ENCODE data around the gene SAXO1.

SAXO1 gene

DNA sequence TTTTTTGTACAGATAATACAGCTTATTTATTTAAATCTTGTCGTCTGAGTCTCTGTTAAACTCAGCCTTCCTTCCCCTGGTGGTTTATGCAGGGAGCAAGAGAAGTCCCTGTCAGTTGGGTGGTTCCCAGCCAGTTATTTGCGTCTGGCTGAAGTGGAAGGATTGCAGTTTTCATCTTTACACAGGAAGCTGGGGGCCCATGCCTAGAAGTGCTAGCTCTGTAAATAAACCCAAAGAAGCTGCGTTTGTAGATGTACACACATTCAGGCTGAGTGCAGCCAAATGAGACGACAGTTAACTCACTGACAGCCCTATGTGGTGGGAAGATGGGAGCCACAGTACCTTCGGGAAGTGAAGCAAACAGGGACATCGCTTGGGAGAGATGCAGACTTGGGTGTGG lies 122.1 kb downstream of the SAXO1 start:
- DNase-seq (ENCODE audit: low read depth, low spot score) = no peak

DNA sequence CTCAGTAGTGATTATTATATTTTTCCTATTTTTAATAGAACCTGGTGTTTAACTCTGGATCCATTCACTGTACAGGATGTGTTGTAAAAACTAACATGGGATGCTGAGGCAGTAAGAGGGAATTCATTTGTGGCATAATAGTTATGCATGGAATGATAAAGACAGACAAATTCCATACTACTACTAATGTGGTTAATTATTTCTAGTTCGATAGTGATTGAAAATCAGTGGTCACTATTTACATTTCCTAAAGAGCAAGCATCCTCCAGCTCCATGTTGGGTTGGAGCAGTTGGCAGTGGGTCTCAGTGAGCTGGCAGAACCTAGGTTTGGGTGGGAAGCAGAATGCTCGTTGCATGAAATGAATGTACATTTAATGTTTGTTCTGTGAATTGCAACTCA lies 122.6 kb downstream of the SAXO1 start:
- no peak for DNase-seq (ENCODE audit: low read depth, low spot score)

DNA sequence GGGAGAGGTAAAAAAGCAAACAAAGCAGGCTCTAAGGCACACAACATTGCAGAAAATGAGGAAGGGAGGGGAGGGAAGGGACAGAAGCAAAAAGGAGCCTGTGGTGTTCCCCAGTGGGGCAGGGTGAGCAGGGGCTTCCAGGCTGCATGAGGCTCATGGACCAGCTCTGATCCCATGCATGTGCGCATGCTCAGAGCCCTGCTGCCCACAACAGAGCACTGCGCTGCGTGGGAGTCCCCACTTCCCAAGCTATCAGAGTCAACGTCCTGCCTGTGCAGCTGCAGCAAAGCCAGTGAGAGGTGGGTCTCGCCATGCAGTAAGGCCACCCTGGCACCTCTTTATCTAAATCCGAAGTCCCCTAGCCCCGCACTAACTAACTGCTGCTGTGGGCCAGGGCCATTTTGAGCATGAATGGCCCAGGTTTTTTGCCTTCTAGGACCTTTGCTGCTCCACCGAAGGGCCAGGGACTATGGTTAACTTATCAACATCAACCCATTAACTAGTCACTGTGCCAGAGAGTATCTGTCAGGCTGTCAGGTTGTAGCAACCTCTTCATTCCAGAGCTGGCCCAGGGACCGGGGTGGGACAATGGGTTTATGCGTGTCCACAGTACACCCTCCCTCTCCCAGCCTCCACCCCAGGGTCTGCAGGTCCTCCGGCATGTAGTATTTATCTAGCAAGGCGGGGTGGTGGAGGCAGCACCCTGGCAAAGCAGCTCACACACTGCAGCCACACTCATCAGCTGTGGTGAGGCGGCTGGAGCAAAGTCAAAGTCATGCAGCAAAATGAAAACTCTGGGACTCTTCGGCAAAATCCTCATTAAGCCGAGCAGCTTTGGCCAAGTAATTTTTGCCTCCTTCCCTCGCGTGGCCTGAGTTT lies 123.6 kb downstream of the SAXO1 start:
- DNase-seq (ENCODE audit: low read depth, low spot score) = no peak

DNA sequence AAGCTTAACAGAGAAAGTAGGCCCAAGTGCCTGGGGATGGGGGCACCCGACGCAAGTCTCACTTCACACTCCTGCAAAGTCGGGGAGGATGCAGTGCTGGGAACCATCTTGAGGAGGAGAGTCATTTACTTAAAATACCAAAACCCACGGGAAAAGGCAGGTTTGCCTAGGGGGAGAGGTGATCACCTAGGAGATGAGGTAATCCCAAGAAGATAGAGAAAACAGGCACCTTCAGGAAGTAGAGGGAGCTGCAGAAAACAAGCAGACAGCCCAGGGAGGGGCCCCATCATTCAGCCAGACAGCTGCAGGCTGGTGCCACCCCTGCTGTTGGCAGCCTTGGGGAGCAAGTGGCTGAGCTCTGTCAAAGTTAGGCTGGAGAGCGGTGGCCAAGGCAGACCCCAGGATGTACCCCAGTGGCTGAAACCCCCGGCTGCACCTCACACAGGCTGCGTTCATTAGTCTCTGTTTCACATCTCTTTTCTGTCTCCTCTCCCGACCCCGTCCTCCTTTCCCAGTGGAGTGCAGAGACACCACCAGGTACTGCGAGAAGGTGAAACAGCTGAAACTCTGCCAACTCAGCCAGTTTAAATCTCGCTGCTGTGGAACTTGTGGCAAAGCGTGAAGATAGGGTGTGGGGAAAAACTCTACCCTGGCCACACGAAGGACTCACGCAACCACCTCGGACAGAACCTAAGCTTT lies 124.9 kb downstream of the SAXO1 start:
- DNase-seq (ENCODE audit: low read depth, low spot score) = no peak

DNA sequence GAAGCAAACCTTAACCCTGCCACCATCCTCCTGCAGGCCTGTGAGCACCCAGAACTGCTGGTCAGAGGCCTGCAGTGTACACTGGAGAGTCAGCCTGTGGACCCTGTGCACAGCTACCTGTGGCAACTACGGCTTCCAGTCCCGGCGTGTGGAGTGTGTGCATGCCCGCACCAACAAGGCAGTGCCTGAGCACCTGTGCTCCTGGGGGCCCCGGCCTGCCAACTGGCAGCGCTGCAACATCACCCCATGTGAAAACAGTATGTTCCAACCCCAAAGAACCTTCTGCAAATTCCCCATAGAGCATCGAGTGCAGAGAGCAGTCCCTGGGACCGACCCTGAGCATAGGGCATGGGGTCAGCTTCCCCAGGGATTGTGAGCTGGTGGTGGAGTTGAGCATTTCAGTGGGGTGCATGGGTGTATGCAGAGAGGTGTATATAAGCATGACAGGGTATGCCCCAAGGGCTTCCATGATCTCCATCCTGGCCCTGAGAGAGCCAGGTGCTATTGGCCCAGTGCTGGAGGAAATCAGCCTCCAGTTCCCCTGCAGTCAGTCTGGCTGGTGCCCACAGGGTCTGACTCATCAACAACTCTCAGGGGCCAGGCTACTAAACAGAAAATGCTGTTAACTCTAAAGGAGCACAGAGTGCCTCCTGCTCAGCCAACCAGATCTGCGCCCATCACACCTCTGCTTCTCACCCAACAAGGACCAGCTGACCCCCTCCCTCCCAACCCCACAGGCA lies 126.2 kb downstream of the SAXO1 start:
- DNase-seq (ENCODE audit: low read depth, low spot score) = no peak

DNA sequence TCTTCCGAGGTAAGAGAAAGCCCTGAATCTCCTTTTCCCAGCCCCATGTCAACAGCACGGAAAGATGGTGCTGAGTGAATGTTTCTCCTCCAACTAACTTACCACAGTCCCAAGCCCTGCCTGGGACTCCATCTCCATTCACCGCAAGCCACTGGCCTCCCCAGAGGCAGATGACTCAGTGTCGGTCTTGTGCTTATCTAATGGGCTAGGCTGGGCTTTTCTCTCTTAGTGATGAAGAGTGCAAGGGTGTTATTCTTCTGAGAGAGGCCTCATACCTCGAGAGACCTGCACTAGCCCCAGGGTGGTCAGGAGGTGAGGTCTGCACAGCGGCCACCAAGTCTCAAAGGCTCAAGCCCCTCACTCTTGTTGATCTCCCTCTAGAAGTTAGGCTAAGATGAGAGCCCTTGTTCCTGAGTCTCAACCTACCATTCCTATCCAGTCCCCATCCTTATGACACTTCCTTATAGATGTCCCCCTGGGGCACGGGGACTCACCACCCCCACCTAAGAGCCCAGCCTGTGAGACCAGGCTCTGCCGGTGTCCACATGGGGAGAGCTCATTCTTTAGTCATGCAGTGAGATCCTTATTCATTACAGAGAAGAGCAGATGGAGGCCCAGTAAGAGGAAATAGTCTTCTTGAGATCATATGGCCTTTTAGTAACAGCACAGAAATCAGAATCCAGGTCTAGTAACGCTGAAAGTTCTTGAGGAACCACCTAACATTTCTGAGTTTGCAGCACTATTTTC lies 127.0 kb downstream of the SAXO1 start:
- no peak for DNase-seq (ENCODE audit: low read depth, low spot score)

DNA sequence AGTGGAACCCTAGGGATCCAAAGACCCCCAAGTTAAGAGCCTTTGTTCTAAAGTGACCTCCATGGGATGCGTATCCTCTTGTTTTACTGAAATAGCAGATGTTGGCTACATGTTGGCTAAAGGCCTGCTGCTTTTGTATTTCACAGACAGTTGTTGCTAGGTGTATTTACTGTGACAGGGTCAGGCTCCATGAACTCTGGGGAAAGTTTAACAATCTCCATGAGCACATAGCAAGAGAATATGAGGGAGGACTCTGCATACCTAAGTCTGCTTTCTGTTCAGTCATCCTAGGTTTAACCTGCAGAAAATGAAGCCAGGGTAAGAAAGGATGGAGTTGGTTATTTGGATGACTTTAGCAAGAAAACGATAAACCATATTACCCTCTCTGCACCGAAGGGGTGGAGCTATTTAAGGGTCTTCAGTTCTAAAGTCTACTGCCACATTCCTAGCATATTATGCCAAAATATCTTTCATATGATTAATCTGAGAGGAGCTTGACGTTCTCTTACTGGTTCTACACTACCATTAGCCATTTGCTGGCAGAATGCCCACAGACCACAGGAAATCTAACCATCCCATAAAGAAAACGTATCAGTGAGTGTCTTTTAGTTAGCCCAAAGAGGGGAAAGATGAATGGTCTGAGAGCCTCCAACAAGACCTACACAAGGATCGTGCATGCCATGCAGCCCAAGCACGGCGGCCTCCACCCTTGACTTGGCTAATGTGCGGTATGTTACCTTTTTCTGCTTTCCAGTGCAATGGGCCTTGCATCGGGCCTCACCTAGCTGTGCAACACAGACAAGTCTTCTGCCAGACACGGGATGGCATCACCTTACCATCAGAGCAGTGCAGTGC lies 127.8 kb downstream of the SAXO1 start:
- peak; percentile 46 for DNase-seq (ENCODE audit: low read depth, low spot score)

DNA sequence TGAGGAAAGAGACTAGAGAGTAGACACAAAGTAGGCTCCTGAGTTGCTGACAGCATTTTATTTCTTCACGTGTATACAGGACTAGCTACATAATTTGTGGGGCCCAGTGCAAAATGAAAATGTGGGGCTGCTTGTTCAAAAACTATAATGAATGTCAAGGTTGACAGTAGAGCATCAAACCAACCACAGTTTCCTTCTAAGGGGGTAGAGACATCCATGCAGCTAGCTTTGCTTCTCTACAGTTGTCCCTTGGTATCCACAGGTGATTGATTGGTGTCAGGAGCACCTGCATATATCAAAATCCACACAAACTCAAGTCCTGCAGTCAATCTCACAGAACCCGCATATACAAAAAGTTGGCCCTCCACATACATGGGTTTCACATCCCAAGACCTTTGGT lies 129.6 kb downstream of the SAXO1 start:
- no peak for DNase-seq (ENCODE audit: low read depth, low spot score)

DNA sequence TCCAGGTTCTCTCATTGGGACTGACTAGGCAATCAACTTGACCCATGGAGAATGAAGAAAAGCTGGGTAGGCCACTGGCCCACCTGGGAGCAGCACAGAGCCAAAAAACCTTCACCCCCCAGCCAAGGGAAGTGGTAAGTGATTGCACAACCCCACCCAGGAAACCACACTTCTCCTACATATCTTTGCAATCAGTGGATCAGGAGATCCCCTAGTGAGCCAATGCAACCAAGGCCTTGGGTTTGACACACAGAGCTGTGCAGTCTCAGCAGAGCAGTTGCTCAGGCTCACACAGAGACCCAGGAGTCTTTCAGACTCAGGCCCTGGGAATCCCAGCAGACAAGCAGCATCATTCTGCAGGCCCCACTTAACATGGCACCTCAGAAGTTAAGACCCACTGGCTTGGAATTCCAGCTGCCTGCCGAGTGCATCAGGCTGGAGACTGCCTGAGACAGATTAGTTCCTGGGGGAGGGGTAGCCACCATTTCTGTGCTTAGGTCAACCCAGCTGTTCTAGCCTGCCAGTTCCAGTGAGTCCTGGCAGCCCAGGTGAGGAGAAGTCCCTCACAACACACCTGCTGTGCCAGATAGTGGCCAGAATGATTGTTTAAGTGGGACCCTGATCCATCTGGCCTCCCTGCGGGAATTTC lies 136.4 kb downstream of the SAXO1 start:
- no peak for DNase-seq (ENCODE audit: low read depth, low spot score)

DNA sequence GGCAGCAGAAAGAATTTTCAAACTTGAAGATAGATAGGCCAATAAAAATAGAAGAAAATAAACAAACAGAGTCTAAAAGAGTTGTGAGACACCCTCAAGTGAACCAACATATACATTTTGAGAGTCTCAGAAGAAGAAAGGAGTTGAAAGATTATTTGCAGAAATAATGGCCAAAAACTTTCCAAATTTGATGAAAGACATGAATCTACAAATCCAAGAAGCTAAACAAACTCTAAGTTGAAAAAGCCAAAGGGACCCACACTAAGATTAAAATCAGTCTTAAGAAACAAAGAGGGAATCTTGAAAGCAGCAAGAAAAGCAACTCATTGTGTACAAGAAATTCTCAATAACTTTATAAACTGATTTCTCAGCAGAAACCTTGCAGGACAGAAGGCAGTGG lies 137.0 kb downstream of the SAXO1 start:
- DNase-seq (ENCODE audit: low read depth, low spot score) = no peak

DNA sequence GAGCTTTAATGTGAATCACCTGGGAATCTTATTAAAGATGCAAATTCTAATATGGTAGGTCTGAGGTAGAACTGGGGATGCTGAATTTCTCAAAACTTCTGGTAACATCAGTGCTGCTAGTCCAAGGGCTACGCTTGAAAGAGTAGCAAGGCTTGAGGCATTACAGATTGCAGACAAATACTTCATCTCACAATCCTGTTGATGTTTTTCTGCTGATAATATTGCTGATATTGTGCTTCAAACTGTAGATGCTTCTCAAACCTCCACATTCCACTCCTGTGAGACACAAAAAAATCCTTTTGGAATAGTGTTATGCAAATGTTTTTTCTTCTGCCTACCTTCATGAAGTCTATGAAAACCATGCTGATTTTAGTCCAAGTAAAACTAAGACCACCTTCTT lies 139.5 kb downstream of the SAXO1 start:
- no peak for DNase-seq (ENCODE audit: low read depth, low spot score)

DNA sequence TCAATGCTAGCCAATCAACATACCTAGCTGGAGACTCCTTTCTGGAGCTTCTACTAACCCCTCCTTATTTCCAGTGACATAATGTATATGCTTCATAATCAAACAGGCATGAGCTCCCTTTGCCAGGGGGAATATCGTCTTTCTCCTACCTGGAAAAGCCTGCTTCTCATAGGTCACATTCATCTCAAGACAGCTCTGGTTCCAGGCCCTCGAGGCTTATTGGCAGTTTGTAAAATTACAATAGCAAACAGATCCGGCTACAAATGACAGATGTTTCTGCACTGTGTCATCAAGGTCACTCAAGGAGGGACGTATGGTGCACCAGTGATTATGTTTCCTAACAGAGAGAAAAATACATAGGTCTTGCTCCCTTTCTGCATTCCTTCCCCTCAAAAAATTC lies 140.0 kb downstream of the SAXO1 start:
- no peak for DNase-seq (ENCODE audit: low read depth, low spot score)

DNA sequence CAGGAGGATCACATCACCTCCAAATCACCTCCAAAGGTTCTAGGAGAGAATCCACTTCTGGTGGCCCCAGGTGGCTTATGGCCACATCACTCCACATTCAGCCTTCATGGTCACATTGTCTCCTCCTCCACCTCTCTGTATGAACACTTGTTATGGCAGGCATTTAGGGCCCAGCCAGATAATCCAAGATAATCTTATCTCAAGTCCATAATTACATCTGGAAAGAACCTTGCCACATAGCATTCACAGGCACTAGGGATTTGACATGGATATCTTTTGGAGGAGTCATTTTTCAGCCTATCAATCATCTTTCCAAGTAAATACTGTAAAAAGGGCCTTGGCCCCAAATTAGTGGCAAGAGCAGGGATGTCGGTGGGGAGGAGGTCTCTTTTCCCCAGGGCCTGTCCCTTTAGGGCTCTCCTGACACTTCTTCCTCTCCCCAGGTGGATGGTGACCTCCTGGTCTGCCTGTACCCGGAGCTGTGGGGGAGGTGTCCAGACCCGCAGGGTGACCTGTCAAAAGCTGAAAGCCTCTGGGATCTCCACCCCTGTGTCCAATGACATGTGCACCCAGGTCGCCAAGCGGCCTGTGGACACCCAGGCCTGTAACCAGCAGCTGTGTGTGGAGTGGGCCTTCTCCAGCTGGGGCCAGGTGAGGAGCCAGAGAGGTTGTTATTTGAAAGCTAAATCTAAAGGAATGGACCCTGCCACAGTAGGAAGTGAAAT lies 140.9 kb downstream of the SAXO1 start:
- no peak for DNase-seq (ENCODE audit: low read depth, low spot score)

DNA sequence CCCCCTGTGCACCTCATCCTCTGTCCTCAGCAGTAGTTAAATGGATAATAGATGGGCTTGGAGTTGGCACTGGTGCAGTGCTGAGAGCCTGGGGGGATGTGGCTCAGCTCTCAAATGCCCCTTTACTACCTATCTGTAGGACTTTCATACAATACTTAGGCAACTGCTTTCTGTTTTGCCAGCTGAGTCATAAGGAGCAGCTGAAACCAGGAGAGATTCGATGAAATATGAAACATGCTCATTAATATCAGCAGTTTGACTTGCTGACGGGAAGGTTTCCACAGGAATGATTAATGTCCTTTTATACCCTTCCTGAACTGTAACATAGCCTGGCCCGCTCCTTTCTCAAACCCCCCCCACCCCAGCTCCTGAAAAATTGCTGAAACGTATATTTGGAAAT lies 142.6 kb downstream of the SAXO1 start:
- DNase-seq (ENCODE audit: low read depth, low spot score) = no peak

DNA sequence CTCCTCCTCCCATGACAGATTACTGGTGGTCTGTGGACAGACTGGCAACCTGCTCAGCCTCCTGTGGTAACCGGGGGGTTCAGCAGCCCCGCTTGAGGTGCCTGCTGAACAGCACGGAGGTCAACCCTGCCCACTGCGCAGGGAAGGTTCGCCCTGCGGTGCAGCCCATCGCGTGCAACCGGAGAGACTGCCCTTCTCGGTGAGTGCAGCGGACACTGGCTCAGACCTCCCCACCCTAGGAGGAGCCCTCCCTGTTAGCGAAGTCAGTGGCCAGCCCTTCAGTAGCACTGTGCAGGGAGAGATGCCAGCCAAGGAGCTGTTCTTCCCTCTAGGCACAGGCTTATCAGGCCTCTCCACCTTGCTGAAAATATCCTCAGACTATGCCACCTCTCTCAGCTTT lies 143.5 kb downstream of the SAXO1 start:
- DNase-seq (ENCODE audit: low read depth, low spot score) = no peak

DNA sequence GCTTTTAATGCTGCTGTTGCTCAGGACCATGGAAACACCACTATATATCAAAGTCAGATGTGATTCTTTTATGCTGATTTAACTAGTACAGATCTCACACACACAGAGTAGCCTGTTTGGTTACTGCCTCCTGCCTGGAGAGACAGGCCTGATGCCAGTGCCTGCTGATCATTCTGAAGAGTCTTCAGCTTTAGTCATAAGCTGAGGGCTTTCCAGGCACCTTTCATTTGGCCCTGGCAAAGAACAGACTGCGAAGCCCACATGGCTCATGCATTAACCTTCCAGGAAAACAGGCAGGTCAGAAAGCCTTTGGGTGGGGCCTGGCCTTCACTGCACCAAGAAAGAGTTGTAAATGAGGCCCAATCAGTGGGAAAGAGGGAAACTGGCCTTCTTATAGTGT lies 144.7 kb downstream of the SAXO1 start:
- DNase-seq (ENCODE audit: low read depth, low spot score) = no peak

DNA sequence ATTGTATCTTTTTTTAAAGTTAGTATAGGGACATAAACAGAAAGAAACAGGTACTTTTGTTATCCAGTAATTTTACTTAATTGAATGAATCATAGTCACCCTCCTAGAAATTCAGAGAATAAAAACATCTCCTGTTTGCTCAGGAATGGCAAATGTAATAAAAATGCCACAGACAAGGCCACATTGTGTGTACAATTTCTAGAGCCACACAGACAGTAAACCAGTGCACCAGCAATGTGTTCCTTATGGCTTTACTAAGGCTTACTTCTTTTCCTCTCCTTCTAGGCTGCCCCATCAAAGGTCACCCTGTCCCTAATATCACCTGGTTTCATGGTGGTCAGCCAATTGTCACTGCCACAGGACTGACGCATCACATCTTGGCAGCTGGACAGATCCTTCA lies 145.5 kb downstream of the SAXO1 start:
- DNase-seq (ENCODE audit: low read depth, low spot score) = no peak

DNA sequence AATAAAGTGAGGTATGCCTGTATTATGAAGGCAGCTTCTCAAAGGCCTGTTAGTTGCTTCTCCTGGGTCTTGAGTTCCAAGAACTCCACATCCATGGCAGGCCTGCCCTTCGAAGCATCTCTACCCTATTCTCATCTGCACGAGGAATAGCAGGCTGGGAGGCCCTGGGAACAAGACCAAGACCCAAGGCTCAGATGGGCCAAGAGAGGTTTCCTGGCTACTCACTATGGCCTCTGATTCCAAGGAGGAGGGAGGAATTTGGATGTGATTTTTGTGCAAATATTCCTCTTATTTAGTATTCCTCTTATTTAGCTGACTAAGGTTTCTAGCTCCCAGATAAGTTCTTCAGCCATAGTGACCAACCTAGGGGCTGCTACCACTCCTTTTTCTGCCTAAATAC lies 151.3 kb downstream of the SAXO1 start:
- DNase-seq (ENCODE audit: low read depth, low spot score) = no peak

DNA sequence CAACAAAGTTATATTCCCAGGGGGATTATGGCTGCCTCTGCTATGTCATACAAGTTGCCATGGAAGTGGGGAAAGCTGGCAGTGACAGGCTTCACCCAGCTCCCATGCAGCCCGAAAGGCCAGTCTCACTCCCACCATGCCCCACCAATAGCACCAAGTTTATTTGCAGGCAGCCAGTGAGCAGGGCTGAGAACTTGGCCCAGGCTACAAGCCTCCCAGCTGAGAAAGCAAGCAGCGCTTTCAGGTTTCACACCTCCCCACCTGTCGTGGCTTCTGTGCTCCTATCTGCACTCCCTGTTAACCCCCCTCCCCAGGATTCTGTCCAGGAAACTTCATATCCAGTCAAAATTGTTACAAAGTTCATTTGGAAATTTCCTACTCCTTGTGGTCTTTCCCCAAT lies 155.0 kb downstream of the SAXO1 start:
- DNase-seq (ENCODE audit: low read depth, low spot score) = no peak
